Erythroblast (primary cell): Measurements from ENCODE around the gene ABCA6.

Source experiments
- GATA1 ChIP-seq: IDR thresholded peaks from 2 replicates; pipeline ENCODE4 v1.6.1; 2011; ENCODE audit warnings: low read depth, mild to moderate bottlenecking, control low read depth, low read length, moderate library complexity
- POLR2A ChIP-seq: IDR thresholded peaks from 2 replicates; pipeline ENCODE4 v1.6.1; 2011; ENCODE audit warnings: mild to moderate bottlenecking, low read length

DNA sequence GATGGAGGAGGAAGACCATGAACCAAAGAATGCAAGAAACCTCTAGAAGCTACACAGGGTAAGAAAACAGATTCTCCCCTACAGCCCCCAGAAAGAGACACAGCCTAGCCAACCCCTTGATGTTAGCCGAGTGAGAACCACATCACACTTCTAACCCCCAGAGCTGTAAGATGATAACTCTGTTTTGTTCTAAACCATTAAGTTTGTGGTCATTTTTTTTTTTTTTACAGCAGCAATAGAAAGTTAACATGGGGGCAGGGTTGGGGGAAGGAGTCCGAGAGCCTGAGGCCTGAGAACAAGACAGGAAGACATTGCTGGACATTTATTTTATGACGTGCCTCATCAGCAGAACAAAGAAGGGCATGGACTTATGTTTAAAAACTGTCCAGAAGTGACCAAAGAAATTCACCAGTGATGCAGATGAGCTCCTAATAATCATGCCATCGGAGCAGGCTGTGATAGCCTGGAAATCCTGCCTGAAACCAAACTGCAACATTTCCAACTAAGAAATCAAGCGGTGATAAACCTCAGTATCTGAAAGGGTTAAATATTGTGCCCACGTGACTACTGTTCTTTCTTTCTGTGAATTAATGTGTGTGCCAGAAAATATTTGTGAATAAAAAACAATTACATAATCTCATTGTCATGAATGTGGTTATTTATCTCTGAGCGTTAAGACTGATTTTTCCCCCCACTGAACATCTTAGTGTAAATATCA lies 82.1 kb downstream of the ABCA6 start:
- no peak for TF ChIP-seq POLR2A
- TF ChIP-seq GATA1 = no peak
